Uterus (tissue), 2 donors: Measurements from ENCODE around the gene PSMA8.

Source experiments
- POLR2A ChIP-seq, 2 donors: fragments of 450-650 bp; IDR thresholded peaks; one replicate each; pipeline ENCODE4 v1.6.1; 2016; ENCODE audit warnings: antibody characterized with exemption in 2 of 2, mild to moderate bottlenecking in 1 of 2, moderate library complexity in 1 of 2
- TF ChIP-seq, protein P1 (sequence below), 4 experiments: fragments of 200-600 bp in 2 of 4; fragments of 450-650 bp in 2 of 4; sonication (generic) in 2 of 4; IDR thresholded peaks; one replicate each; pipeline ENCODE4 v1.5.1; 2016 to 2019; ENCODE audit warnings: antibody characterized with exemption in 4 of 4, mild to moderate bottlenecking in 2 of 4, moderate library complexity in 1 of 4

- TF ChIP-seq, protein P1, sequence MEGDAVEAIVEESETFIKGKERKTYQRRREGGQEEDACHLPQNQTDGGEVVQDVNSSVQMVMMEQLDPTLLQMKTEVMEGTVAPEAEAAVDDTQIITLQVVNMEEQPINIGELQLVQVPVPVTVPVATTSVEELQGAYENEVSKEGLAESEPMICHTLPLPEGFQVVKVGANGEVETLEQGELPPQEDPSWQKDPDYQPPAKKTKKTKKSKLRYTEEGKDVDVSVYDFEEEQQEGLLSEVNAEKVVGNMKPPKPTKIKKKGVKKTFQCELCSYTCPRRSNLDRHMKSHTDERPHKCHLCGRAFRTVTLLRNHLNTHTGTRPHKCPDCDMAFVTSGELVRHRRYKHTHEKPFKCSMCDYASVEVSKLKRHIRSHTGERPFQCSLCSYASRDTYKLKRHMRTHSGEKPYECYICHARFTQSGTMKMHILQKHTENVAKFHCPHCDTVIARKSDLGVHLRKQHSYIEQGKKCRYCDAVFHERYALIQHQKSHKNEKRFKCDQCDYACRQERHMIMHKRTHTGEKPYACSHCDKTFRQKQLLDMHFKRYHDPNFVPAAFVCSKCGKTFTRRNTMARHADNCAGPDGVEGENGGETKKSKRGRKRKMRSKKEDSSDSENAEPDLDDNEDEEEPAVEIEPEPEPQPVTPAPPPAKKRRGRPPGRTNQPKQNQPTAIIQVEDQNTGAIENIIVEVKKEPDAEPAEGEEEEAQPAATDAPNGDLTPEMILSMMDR (IDR thresholded peaks at IDR 0.05) = no peak
- no peak for TF ChIP-seq POLR2A (IDR thresholded peaks at IDR 0.05)
These were observed 75.3 kb downstream of the PSMA8 start for GRCh38 chr18:26208977-26209376.
